Liver (tissue), 9 donors: ENCODE data around the gene YOD1. TPM values are rescaled to one million over a fixed set of nuclear protein-coding genes. Genes with fewer than 3 reads are reported as not detected.
A peak's percentile ranks its signal among the peaks of the same experiment; 100 is the strongest.

Experiments
- DNase-seq: peaks from one replicate; pipeline ENCODE4 v3.0.0-alpha.2; 2017; ENCODE audit warnings: low spot score
- H3K27ac ChIP-seq, 2 donors: one replicate each; pipeline ENCODE4 v1.7.0; 2013; ENCODE audit warnings: inconsistent platforms in 2 of 2, low read length in 2 of 2, control low read depth in 1 of 2, low read depth in 1 of 2, mild to moderate bottlenecking in 1 of 2
- H3K27me3 ChIP-seq, 4 donors: one replicate each; pipeline versions ENCODE4 v1.6.1 to v1.7.0; 2013; ENCODE audit warnings: low read length in 3 of 4, inconsistent platforms in 1 of 4, mild to moderate bottlenecking in 1 of 4, moderate library complexity in 1 of 4; ENCODE audit not compliant: control insufficient read depth in 4 of 4, insufficient read depth in 4 of 4
- H3K36me3 ChIP-seq, 4 donors: one replicate each; pipeline versions ENCODE4 v1.6.1 to v1.7.0; 2013; ENCODE audit warnings: low read length in 3 of 4, mild to moderate bottlenecking in 3 of 4, low read depth in 1 of 4, moderate library complexity in 1 of 4; ENCODE audit not compliant: control insufficient read depth in 4 of 4, insufficient read depth in 3 of 4
- H3K4me1 ChIP-seq, 4 donors: one replicate each; pipeline versions ENCODE4 v1.6.1 to v1.7.0; 2013; ENCODE audit warnings: low read length in 3 of 4, mild to moderate bottlenecking in 3 of 4, moderate library complexity in 1 of 4; ENCODE audit not compliant: control insufficient read depth in 4 of 4, insufficient read depth in 4 of 4
- H3K4me3 ChIP-seq, 3 donors: one replicate each; pipeline versions ENCODE4 v1.6.1 to v1.7.0; 2013; ENCODE audit warnings: low read length in 3 of 3, control low read depth in 1 of 3, low read depth in 1 of 3, mild to moderate bottlenecking in 1 of 3
- H3K9ac ChIP-seq, 2 donors: one replicate each; pipeline ENCODE4 v1.7.0; 2013; ENCODE audit warnings: low read length in 2 of 2, mild to moderate bottlenecking in 2 of 2, moderate library complexity in 2 of 2, control low read depth in 1 of 2, low read depth in 1 of 2
- H3K9me3 ChIP-seq, 4 donors: one replicate each; pipeline versions ENCODE4 v1.6.1 to v1.7.0; 2013; ENCODE audit warnings: low read length in 3 of 4; ENCODE audit not compliant: control insufficient read depth in 4 of 4
- ATF3 ChIP-seq: IDR thresholded peaks from 2 replicates; pipeline ENCODE4 v1.6.1; 2016; ENCODE audit warnings: antibody characterized with exemption
- CTCF ChIP-seq: fragments of 150-350 bp; IDR thresholded peaks from 2 replicates; pipeline ENCODE4 v1.5.1; 2017; ENCODE audit warnings: improper control_type of control experiment, low read depth, low read length; ENCODE audit not compliant: missing input control
- EGR1 ChIP-seq, 2 donors: IDR thresholded peaks; 2 replicates each; pipeline ENCODE4 v1.6.1; 2016 to 2018; ENCODE audit warnings: antibody characterized with exemption in 2 of 2, low read depth in 2 of 2
- FOXA2 ChIP-seq: IDR thresholded peaks from 2 replicates; pipeline ENCODE4 v1.6.1; 2016; ENCODE audit warnings: antibody characterized with exemption
- GABPA ChIP-seq, 2 donors: IDR thresholded peaks in 1 of 2; conservative IDR thresholded peaks in 1 of 2; 2 replicates each; pipeline ENCODE4 v1.6.1; 2016; ENCODE audit warnings: antibody characterized with exemption in 2 of 2, mild to moderate bottlenecking in 1 of 2, moderate library complexity in 1 of 2
- HNF4A ChIP-seq, 2 donors: conservative IDR thresholded peaks; 2 replicates each; pipeline ENCODE4 v1.6.1; 2016; ENCODE audit warnings: antibody characterized with exemption in 2 of 2, mild to moderate bottlenecking in 2 of 2
- HNF4G ChIP-seq: IDR thresholded peaks from 2 replicates; pipeline ENCODE4 v1.6.1; 2016; ENCODE audit warnings: antibody characterized with exemption
- MAX ChIP-seq: IDR thresholded peaks from 2 replicates; pipeline ENCODE4 v1.6.1; 2016; ENCODE audit warnings: antibody characterized with exemption
- RAD21 ChIP-seq, 2 donors: IDR thresholded peaks; 2 replicates each; pipeline ENCODE4 v1.6.1; 2016; ENCODE audit warnings: antibody characterized with exemption in 2 of 2, mild to moderate bottlenecking in 2 of 2
- REST ChIP-seq: IDR thresholded peaks from 2 replicates; pipeline ENCODE4 v1.6.1; 2016; ENCODE audit warnings: antibody characterized with exemption, mild to moderate bottlenecking
- SP1 ChIP-seq: IDR thresholded peaks from 2 replicates; pipeline ENCODE4 v1.6.1; 2018; ENCODE audit warnings: antibody characterized with exemption, mild to moderate bottlenecking
- TAF1 ChIP-seq: conservative IDR thresholded peaks from 2 replicates; pipeline ENCODE4 v1.6.1; 2016; ENCODE audit warnings: antibody characterized with exemption, mild to moderate bottlenecking
- WGBS: extraction: QIAGEN DNeasy Blood & Tissue Kit; methylation state at CpG from one replicate; pipeline ENCODE4 v1.1.7; 2013; 5-methylcytosine and 5-hydroxymethylcytosine counted together
- polyA plus RNA-seq, 2 donors: library from polyadenylated mRNA; stranded (reverse) in 1 of 2; unstranded in 1 of 2; fragments of 200-250 nt in 1 of 2; fragments of >200 nt in 1 of 2; fragmentation: Nextera tagmentation in 1 of 2; extraction: Ambion mirVana in 1 of 2; gene quantifications; one replicate each; pipeline versions ENCODE4 v1.2.1 to v1.2.3, GENCODE V29; 2013 to 2015
- total RNA-seq, 2 donors: library from RNA; depleted of rRNA; stranded (reverse); fragments of >200 nt; gene quantifications; one replicate each; pipeline ENCODE4 v1.2.3, GENCODE V29; 2014
- donor health status: healthy.
- donor health status: healthy.
- donor health status: healthy.
- donor health status: healthy.
- donor health status: healthy.

YOD1 gene
- total and polyA plus RNA-seq, 4 donors: 1.3 to 79.4 (median 4.7) TPM

GRCh38 chr1:207021139-207021861, 29.7 kb downstream of the YOD1 start:
- 82% methylated on average over 8 of the region's 8 CpGs for WGBS

GRCh38 chr1:207020709-207021107, 30.3 kb downstream of the YOD1 start:
- TF ChIP-seq HNF4G (no peak), GABPA (IDR thresholded peaks at IDR 0.05 in 1 of 2, conservative IDR thresholded peaks at IDR 0.05 in 1 of 2) (no peak), FOXA2 (no peak), MAX (no peak), REST (no peak), HNF4A (conservative IDR thresholded peaks at IDR 0.05) (no peak), ATF3 (no peak), CTCF (no peak), TAF1 (no peak), EGR1 (IDR thresholded peaks at IDR 0.05; ENCODE audit: low read depth in 2 of 2) (no peak), RAD21 (IDR thresholded peaks at IDR 0.05) (no peak)
- no peak overlapping the region for H3K4me3 ChIP-seq
- no peak overlapping the region for H3K9ac ChIP-seq
- no peaks in the 10 kb centered on the region for H3K27me3 ChIP-seq
- no peak overlapping the region for H3K27ac ChIP-seq
- no peaks in the 10 kb centered on the region for H3K36me3 ChIP-seq
- DNase-seq: no peak
- H3K9me3 ChIP-seq: no peaks in the 10 kb centered on the region
- 80% methylated on average over 4 of the region's 4 CpGs for WGBS
- peaks cover 3 to 9% (median 7%) of the 10 kb centered on the region in 4 donors for H3K4me1 ChIP-seq

More at GRCh38 chr1:207021139-207021861, 29.7 kb downstream of the YOD1 start:
- H3K36me3 ChIP-seq: no peaks in the 10 kb centered on the region
- no peaks in the 10 kb centered on the region for H3K9me3 ChIP-seq
- H3K4me1 ChIP-seq: peaks cover 3 to 14% (median 8%) of the 10 kb centered on the region in 4 donors
- no peak overlapping the region for H3K9ac ChIP-seq
- H3K27me3 ChIP-seq: no peaks in the 10 kb centered on the region
- peak; percentile 52 for DNase-seq
- no peak overlapping the region for H3K4me3 ChIP-seq
- no peak for TF ChIP-seq MAX
- TF ChIP-seq SP1: no peak
- no peak for TF ChIP-seq REST
- no peak for TF ChIP-seq ATF3
- TF ChIP-seq EGR1 (IDR thresholded peaks at IDR 0.05; ENCODE audit: low read depth in 2 of 2): no peak
- no peak for TF ChIP-seq GABPA (IDR thresholded peaks at IDR 0.05 in 1 of 2, conservative IDR thresholded peaks at IDR 0.05 in 1 of 2)
- no peak for TF ChIP-seq HNF4A (conservative IDR thresholded peaks at IDR 0.05)
- H3K27ac ChIP-seq: no peak overlapping the region
